Loucy (cell line): ENCODE data around the gene PALM3.

Experiments used
- H2AFZ ChIP-seq: fragments of 200-600 bp; sonication (generic); 2 replicates; pipeline ENCODE4 v1.6.0; 2016; ENCODE audit warnings: antibody characterized with exemption, mild to moderate bottlenecking, low read length, moderate library complexity
- H3F3A ChIP-seq: fragments of 200-600 bp; 2 replicates; pipeline ENCODE4 v1.6.0; 2016; ENCODE audit warnings: antibody characterized with exemption, low read depth, mild to moderate bottlenecking
- H3K27me3 ChIP-seq: fragments of 200-600 bp; sonication (generic); 2 replicates; pipeline ENCODE4 v1.6.1; 2014; ENCODE audit warnings: low read length, mild to moderate bottlenecking; ENCODE audit not compliant: insufficient read depth, poor library complexity, severe bottlenecking
- H3K36me3 ChIP-seq: fragments of 200-600 bp; sonication (generic); 2 replicates; pipeline ENCODE4 v1.6.1; 2016; ENCODE audit warnings: low read length; ENCODE audit not compliant: insufficient read depth
- H3K4me1 ChIP-seq: fragments of 200-600 bp; sonication (generic); 2 replicates; pipeline ENCODE4 v1.5.1; 2014; ENCODE audit warnings: low read length, mild to moderate bottlenecking; ENCODE audit not compliant: insufficient read depth, poor library complexity, severe bottlenecking
- H3K4me2 ChIP-seq: fragments of 200-600 bp; sonication (generic); 2 replicates; pipeline ENCODE4 v1.6.0; 2014; ENCODE audit warnings: antibody characterized with exemption, low read length, low read depth, mild to moderate bottlenecking; ENCODE audit not compliant: poor library complexity, severe bottlenecking
- H3K4me3 ChIP-seq: fragments of 200-600 bp; sonication (generic); 2 replicates; pipeline ENCODE4 v1.5.1; 2014; ENCODE audit warnings: low read length, mild to moderate bottlenecking, mixed read lengths; ENCODE audit not compliant: poor library complexity, severe bottlenecking
- H3K79me2 ChIP-seq: fragments of 200-600 bp; sonication (generic); 2 replicates; pipeline ENCODE4 v1.6.1; 2014; ENCODE audit warnings: low read length; ENCODE audit not compliant: insufficient read depth
- H3K9ac ChIP-seq: fragments of 200-600 bp; sonication (generic); 2 replicates; pipeline ENCODE4 v1.6.0; 2014; ENCODE audit warnings: mild to moderate bottlenecking, low read depth, low read length, moderate library complexity; ENCODE audit not compliant: poor library complexity, severe bottlenecking
- H3K9me2 ChIP-seq: fragments of 200-600 bp; sonication (generic); replicated peaks from 2 replicates; pipeline ENCODE4 v1.6.1; 2016; ENCODE audit warnings: low read depth, low read length, mixed read lengths
- H3K9me3 ChIP-seq: fragments of 200-600 bp; sonication (generic); 2 replicates; pipeline ENCODE4 v1.6.1; 2014; ENCODE audit warnings: mild to moderate bottlenecking, antibody characterized with exemption, low read length, low read depth; ENCODE audit not compliant: insufficient read depth
- H4K20me1 ChIP-seq: fragments of 200-600 bp; sonication (generic); 2 replicates; pipeline ENCODE4 v1.6.0; 2014; ENCODE audit warnings: antibody characterized with exemption, low read length, mild to moderate bottlenecking; ENCODE audit not compliant: insufficient read depth, poor library complexity, severe bottlenecking
- EZH2phosphoT487 ChIP-seq: fragments of 200-600 bp; IDR thresholded peaks from 2 replicates; pipeline ENCODE4 v1.6.1; 2018; ENCODE audit warnings: antibody characterized with exemption, mild to moderate bottlenecking, moderate library complexity, borderline replicate concordance
- TF ChIP-seq, protein P1 (sequence below): fragments of 200-600 bp; sonication (generic); conservative IDR thresholded peaks from 2 replicates; pipeline ENCODE4 v1.5.1; 2014; ENCODE audit warnings: mild to moderate bottlenecking, antibody characterized with exemption, low read length

The PALM3 gene

GRCh38 chr19:14006766-14007562 is 54.9 kb downstream of the PALM3 start:
- peak overlapping the region; percentile 80 for H3K4me3 ChIP-seq
- H3K4me1 ChIP-seq: peaks cover 32% of the 10 kb centered on the region

GRCh38 chr19:14006085-14006765 is 55.7 kb downstream of the PALM3 start, which contains the start of gene RFX1:
RFX1 (minus strand) TSS chr19:14006320; CDS start chr19:13993843, 12,477 bp downstream.
- TF ChIP-seq, protein P1, sequence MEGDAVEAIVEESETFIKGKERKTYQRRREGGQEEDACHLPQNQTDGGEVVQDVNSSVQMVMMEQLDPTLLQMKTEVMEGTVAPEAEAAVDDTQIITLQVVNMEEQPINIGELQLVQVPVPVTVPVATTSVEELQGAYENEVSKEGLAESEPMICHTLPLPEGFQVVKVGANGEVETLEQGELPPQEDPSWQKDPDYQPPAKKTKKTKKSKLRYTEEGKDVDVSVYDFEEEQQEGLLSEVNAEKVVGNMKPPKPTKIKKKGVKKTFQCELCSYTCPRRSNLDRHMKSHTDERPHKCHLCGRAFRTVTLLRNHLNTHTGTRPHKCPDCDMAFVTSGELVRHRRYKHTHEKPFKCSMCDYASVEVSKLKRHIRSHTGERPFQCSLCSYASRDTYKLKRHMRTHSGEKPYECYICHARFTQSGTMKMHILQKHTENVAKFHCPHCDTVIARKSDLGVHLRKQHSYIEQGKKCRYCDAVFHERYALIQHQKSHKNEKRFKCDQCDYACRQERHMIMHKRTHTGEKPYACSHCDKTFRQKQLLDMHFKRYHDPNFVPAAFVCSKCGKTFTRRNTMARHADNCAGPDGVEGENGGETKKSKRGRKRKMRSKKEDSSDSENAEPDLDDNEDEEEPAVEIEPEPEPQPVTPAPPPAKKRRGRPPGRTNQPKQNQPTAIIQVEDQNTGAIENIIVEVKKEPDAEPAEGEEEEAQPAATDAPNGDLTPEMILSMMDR: no peak
- TF ChIP-seq EZH2phosphoT487: no peak
- H3K9me3 ChIP-seq: no peaks in the 10 kb centered on the region
- H3K4me1 ChIP-seq: peaks cover 39% of the 10 kb centered on the region
- no peaks in the 10 kb centered on the region for H3K9me2 ChIP-seq
- no peaks in the 10 kb centered on the region for H3K27me3 ChIP-seq
- H3K79me2 ChIP-seq: peaks cover 20% of the 10 kb centered on the region
- peak within 1 kb of the TSS; percentile 87 for H3K9ac ChIP-seq
- H4K20me1 ChIP-seq: no peaks in the 10 kb centered on the region
- peak within 1 kb of the TSS; percentile 87 for H2AFZ ChIP-seq
- H3K4me2 ChIP-seq: peak within 1 kb of the TSS; percentile 81
- H3F3A ChIP-seq: peaks cover 17% of the 10 kb centered on the region; the same call in 1 of the 2 replicates
- H3K36me3 ChIP-seq: no peaks in the 10 kb centered on the region
- H3K4me3 ChIP-seq: peak within 1 kb of the TSS; percentile 80

More at GRCh38 chr19:14006766-14007562, 54.9 kb downstream of the PALM3 start:
- TF ChIP-seq, protein P1: no peak
- no peak for TF ChIP-seq EZH2phosphoT487
- Histone ChIP-seq H2AFZ (peak overlapping the region; percentile 87), H3K79me2 (peaks cover 13% of the 10 kb centered on the region), H3K36me3 (no peaks in the 10 kb centered on the region), H3K9me2 (no peaks in the 10 kb centered on the region), H4K20me1 (no peaks in the 10 kb centered on the region), H3K4me2 (peak overlapping the region; percentile 81), H3K9me3 (no peaks in the 10 kb centered on the region), H3K27me3 (no peaks in the 10 kb centered on the region), H3F3A (peaks cover 17% of the 10 kb centered on the region; the same call in 1 of the 2 replicates), H3K9ac (peak overlapping the region; percentile 87)

DNA sequence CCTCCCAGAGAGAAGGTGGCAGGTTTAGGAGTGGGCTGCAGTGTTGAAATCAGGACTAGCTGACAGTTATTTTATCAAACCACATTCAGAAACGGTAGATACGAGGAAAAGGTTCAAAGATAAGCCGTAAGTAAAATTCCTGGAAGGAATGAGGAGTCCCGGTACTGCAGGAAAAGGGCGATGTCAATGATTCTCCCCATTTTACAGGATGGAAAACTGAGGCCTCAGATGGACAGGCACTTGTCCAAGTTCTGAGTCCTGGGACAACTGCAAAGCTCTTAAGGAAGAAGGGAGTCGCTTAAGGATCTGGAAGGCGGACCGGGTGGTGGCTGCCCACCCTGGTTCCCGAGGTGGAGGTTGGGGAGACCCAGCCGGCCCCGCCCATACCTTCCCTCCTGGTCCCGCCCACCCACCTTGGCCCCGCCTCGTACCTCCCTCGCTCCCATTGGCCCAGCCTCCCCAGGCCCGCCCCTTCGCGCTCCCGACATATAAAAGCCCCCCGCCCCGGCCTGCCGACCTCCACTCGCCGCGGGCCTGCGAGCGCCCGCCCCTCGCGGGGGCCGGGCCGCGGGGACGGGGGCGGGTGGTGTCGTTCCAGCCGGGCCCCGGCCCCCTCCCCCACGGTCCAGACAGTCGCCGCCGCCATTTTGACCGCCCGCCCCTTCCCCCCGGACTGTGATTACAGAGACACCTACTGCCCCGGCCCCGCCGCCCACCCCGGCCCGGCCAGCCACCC is 56.4 kb downstream of the PALM3 start:
- H3K9me3 ChIP-seq: no peaks in the 10 kb centered on the region
- peak overlapping the region; percentile 87 for H3K9ac ChIP-seq
- H3K27me3 ChIP-seq: no peaks in the 10 kb centered on the region
- no peaks in the 10 kb centered on the region for H3K36me3 ChIP-seq
- no peaks in the 10 kb centered on the region for H4K20me1 ChIP-seq
- TF ChIP-seq, protein P1: no peak
- TF ChIP-seq EZH2phosphoT487: no peak
- H3K4me1 ChIP-seq: peaks cover 46% of the 10 kb centered on the region
- H3K9me2 ChIP-seq: no peaks in the 10 kb centered on the region
- peak overlapping the region; percentile 80 for H3K4me3 ChIP-seq
- H3K4me2 ChIP-seq: peak overlapping the region; percentile 56
- H3F3A ChIP-seq: peaks cover 17% of the 10 kb centered on the region; the same call in 1 of the 2 replicates
- H2AFZ ChIP-seq: 0 out of 2 replicates have a peak overlapping the region, but pooled peaks have one; percentile 31
- H3K79me2 ChIP-seq: peaks cover 27% of the 10 kb centered on the region
